Kidney (tissue), 14 donors: ENCODE data around the gene PCNT. TPM values are rescaled to one million over a fixed set of nuclear protein-coding genes. Genes with fewer than 3 reads are reported as not detected.
A peak's percentile ranks its signal among the peaks of the same experiment; 100 is the strongest.

Experiments
- DNase-seq, 5 donors: peaks; one replicate each; pipeline ENCODE4 v3.0.0-alpha.2; 2013 to 2020
- FAIRE-seq: peaks from 2 replicates; lab custom pipeline; 2012; peaks lifted over from hg19 to GRCh38; lab: Jason Lieb, UNC
- H3K27ac ChIP-seq, 2 donors: one replicate each; pipeline ENCODE4 v1.7.0; 2013; ENCODE audit warnings: low read depth in 2 of 2, low read length in 2 of 2, inconsistent platforms in 1 of 2
- H3K27me3 ChIP-seq: one replicate; pipeline ENCODE4 v1.7.1; 2013; ENCODE audit warnings: low read length, inconsistent platforms; ENCODE audit not compliant: control insufficient read depth, insufficient read depth
- H3K36me3 ChIP-seq, 3 donors: one replicate each; pipeline versions ENCODE4 v1.7.0 to v1.7.1; 2013; ENCODE audit warnings: low read length in 3 of 3, control low read depth in 1 of 3, inconsistent platforms in 1 of 3; ENCODE audit not compliant: insufficient read depth in 3 of 3, control insufficient read depth in 2 of 3
- H3K4me1 ChIP-seq, 3 donors: one replicate each; pipeline versions ENCODE4 v1.7.0 to v1.7.1; 2013; ENCODE audit warnings: low read length in 3 of 3, inconsistent platforms in 1 of 3, low read depth in 1 of 3; ENCODE audit not compliant: control insufficient read depth in 2 of 3, insufficient read depth in 2 of 3
- H3K4me3 ChIP-seq, 3 donors: one replicate each; pipeline versions ENCODE4 v1.7.0 to v1.8.1; 2013; ENCODE audit warnings: low read length in 3 of 3, control low read depth in 1 of 3, inconsistent platforms in 1 of 3
- H3K9ac ChIP-seq, 3 donors: one replicate each; pipeline versions ENCODE4 v1.7.0 to v1.7.1; 2013; ENCODE audit warnings: low read length in 3 of 3, control low read depth in 1 of 3, inconsistent platforms in 1 of 3
- H3K9me3 ChIP-seq, 3 donors: one replicate each; pipeline versions ENCODE4 v1.7.0 to v1.7.1; 2013; ENCODE audit warnings: low read length in 3 of 3, control low read depth in 1 of 3, inconsistent platforms in 1 of 3; ENCODE audit not compliant: control insufficient read depth in 2 of 3, insufficient read depth in 1 of 3
- intact Hi-C: fragments of 100-400 bp; cut with DNase I; formaldehyde crosslinking; loops from one replicate; pipeline ENCODE4 v1.11.1; 2022
- polyA plus RNA-seq: library from polyadenylated mRNA; stranded (reverse); fragments of 350-450 nt; fragmentation: Illumina TruSeq; extraction: RNeasy Lipid Tissue Mini Kit (QIAGEN cat#74804); gene quantifications from one replicate; pipeline ENCODE4 v1.2.3, GENCODE V29; 2014; ENCODE audit warnings: low read depth, low replicate concordance; ENCODE audit not compliant: insufficient read depth
- total RNA-seq: library from RNA; stranded (reverse); fragmentation: NEBNext Ultra II Directional; extraction: Animal tissue kit (Norgen Biotek cat#: 25700); gene quantifications from one replicate; pipeline ENCODE4 v1.2.1, GENCODE V29; 2021
- TF ChIP-seq, protein P1 (sequence below): IDR thresholded peaks from 3 replicates; pipeline ENCODE4 v1.5.1; 2012; ENCODE audit warnings: mild to moderate bottlenecking, moderate library complexity, borderline replicate concordance; ENCODE audit not compliant: insufficient read depth; ENCODE audit errors: extremely low read depth
- donor health status: control.
- donor health status: control.
- donor health status: control.
- donor health status: control.
- donor health status: control.
- donor health status: DM: yes; HTN: yes; CAD: no.
- donor health status: Normal renal cell carcinoma (clear cell type).

The PCNT gene
- total and polyA plus RNA-seq, 2 donors from 2014 or later = 4.2 to 26.1 TPM

DNA sequence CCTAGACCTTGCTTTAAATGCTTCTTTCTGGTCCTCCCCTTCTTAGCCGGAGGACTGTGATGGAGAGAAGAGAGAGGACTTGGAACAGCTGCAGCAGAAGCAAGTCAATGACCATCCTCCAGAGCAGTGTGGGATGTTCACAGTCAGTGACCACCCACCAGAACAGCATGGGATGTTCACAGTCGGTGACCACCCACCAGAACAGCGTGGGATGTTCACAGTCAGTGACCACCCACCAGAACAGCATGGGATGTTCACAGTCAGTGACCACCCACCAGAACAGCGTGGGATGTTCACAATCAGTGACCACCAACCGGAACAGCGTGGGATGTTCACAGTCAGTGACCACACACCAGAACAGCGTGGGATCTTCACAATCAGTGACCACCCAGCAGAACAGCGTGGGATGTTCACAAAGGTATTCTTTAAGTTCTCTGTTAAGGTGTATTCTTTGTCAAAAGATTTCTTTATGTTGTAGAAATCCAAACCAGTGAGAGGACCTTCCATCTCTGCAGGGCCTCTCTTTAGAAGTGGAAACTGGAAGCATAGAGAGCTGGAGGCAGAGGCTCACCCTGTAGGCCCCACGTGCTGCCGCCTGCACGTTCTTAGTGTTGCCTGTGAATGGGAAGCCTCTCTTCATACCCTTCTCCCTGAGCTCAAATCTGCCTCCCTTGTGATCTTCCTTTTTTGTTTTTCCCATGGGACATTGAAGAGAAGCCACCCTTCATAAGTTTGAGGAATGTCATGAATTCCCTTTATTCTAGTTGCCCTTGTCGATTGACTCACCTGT lies 10.6 kb downstream of the PCNT start:
- Histone ChIP-seq H3K27ac (no peak overlapping the region), H3K4me3 (no peak overlapping the region), H3K4me1 (peaks cover 0 to 2% (median 2%) of the 10 kb centered on the region in 3 donors), H3K9ac (no peak overlapping the region), H3K9me3 (no peaks in the 10 kb centered on the region), H3K36me3 (peaks cover 4 to 25% (median 12%) of the 10 kb centered on the region in 3 donors), H3K27me3 (no peaks in the 10 kb centered on the region)
- peak in 4 of 5 donors; percentile 12 to 48 (median 34) for DNase-seq
- TF ChIP-seq, protein P1, sequence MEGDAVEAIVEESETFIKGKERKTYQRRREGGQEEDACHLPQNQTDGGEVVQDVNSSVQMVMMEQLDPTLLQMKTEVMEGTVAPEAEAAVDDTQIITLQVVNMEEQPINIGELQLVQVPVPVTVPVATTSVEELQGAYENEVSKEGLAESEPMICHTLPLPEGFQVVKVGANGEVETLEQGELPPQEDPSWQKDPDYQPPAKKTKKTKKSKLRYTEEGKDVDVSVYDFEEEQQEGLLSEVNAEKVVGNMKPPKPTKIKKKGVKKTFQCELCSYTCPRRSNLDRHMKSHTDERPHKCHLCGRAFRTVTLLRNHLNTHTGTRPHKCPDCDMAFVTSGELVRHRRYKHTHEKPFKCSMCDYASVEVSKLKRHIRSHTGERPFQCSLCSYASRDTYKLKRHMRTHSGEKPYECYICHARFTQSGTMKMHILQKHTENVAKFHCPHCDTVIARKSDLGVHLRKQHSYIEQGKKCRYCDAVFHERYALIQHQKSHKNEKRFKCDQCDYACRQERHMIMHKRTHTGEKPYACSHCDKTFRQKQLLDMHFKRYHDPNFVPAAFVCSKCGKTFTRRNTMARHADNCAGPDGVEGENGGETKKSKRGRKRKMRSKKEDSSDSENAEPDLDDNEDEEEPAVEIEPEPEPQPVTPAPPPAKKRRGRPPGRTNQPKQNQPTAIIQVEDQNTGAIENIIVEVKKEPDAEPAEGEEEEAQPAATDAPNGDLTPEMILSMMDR = no peak
- intact Hi-C loops = no loop called here
- no peak for FAIRE-seq

DNA sequence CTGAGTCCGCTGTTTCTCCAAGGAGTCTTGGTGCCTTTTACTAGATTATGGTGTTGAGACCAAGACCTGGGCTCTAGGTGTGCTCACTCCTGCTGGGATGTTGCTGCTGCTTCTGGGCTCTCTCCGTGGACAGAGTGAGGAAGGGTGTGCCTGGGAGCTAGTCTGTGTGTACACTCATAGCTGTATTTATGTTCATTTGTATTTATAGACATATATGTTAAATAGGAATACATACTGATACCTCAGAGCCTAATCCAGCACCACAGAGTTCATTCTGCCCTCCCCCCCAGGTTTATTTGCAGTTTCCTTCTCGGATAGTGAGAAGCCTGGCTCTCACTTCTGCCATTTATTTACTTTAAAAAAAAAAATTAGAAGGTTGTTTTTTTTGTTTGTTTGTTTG lies 12.6 kb downstream of the PCNT start:
- H3K27me3 ChIP-seq = no peaks in the 10 kb centered on the region
- H3K27ac ChIP-seq = no peak overlapping the region
- no peaks in the 10 kb centered on the region for H3K4me1 ChIP-seq
- peaks cover 6 to 29% (median 9%) of the 10 kb centered on the region in 3 donors for H3K36me3 ChIP-seq
- H3K4me3 ChIP-seq = no peak overlapping the region
- intact Hi-C loops = no loop called here
- H3K9me3 ChIP-seq = no peaks in the 10 kb centered on the region
- TF ChIP-seq, protein P1 = no peak
- FAIRE-seq = no peak
- no peak for DNase-seq
- no peak overlapping the region for H3K9ac ChIP-seq

DNA sequence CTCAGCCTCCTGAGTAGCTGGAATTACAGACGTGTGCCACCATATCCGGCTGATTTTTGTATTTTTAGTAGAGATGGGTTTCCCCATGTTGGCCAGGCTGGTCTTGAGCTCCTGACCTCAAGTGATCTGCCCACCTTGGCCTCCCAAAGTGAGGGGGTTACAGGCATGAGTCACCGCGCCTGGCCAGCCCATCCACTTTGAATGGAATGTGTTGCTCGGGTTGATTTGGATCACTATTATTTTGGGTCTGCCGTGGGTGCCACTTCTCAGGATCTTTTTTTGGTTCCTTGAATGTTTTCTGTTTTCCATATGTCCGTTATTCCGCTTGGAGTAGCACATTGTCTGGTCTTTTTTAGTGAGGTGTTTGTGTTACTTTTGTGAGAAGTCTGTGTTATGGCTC lies 17.0 kb downstream of the PCNT start:
- intact Hi-C loops = no loop called here
- TF ChIP-seq, protein P1 = no peak
- FAIRE-seq = no peak
- Histone ChIP-seq H3K36me3 (peaks cover 6 to 23% (median 13%) of the 10 kb centered on the region in 3 donors), H3K4me1 (no peaks in the 10 kb centered on the region), H3K4me3 (no peak overlapping the region), H3K9me3 (no peaks in the 10 kb centered on the region), H3K27me3 (no peaks in the 10 kb centered on the region), H3K9ac (no peak overlapping the region), H3K27ac (no peak overlapping the region)
- no peak for DNase-seq
